ENCODE measurements around the gene GATA1. TPM values are rescaled to one million over a fixed set of nuclear protein-coding genes. Genes with fewer than 3 reads are reported as not detected.

Gene GATA1
- total RNA-seq, 1 donor from 2014 or later = not detected

GRCh38 chrX:48835524-48836329, 49.3 kb downstream of the GATA1 start, which contains the start of gene PCSK1N:
TSS of gene PCSK1N (minus strand) at chrX:48835610. CDS start at chrX:48835532, 78 bp downstream.
- TF ChIP-seq CTCF (IDR thresholded peaks at IDR 0.05; ENCODE audit: partially characterized antibody, unreplicated experiment) = no peak
- H3K36me3 Mint-ChIP-seq (ENCODE audit: unreplicated experiment) = no peaks in the 10 kb centered on the region
- peaks cover 9% of the 10 kb centered on the region for H3K27me3 Mint-ChIP-seq (ENCODE audit: unreplicated experiment)
- peak; percentile 38 for DNase-seq
- peak within 1 kb of the TSS; percentile 97 for H3K4me3 Mint-ChIP-seq (ENCODE audit: unreplicated experiment)
- H3K9me3 Mint-ChIP-seq (ENCODE audit: unreplicated experiment) = peaks cover 6% of the 10 kb centered on the region
- peak within 1 kb of the TSS; percentile 93 for H3K27ac Mint-ChIP-seq (ENCODE audit: unreplicated experiment)
- H3K4me1 Mint-ChIP-seq (ENCODE audit: low read depth, unreplicated experiment) = peaks cover 6% of the 10 kb centered on the region

- H3K27me3 Mint-ChIP-seq (ENCODE audit: unreplicated experiment) = peaks cover 4% of the 10 kb centered on the region
- H3K9me3 Mint-ChIP-seq (ENCODE audit: unreplicated experiment) = peaks cover 3% of the 10 kb centered on the region
- H3K27ac Mint-ChIP-seq (ENCODE audit: unreplicated experiment) = no peak overlapping the region
- H3K4me3 Mint-ChIP-seq (ENCODE audit: unreplicated experiment) = no peak overlapping the region
- H3K36me3 Mint-ChIP-seq (ENCODE audit: unreplicated experiment) = no peaks in the 10 kb centered on the region
- H3K4me1 Mint-ChIP-seq (ENCODE audit: low read depth, unreplicated experiment) = peaks cover 3% of the 10 kb centered on the region
- no peak for DNase-seq
- no peak for TF ChIP-seq CTCF (IDR thresholded peaks at IDR 0.05; ENCODE audit: partially characterized antibody, unreplicated experiment)
These were observed 53.3 kb downstream of the GATA1 start for GRCh38 chrX:48839686-48840085.

Other genes with a start within 250 kb of the GATA1 start
- gene TBC1D25, start 246.9 kb upstream of the GATA1 start, total RNA-seq (ENCODE audit: unreplicated experiment) = 34.3 TPM
- gene RBM3, start 212.1 kb upstream of the GATA1 start, total RNA-seq (ENCODE audit: unreplicated experiment) = 294 TPM
- 70.4 TPM for gene WDR13, start 189.1 kb upstream of the GATA1 start, total RNA-seq (ENCODE audit: unreplicated experiment)
- 2.6 TPM for gene WAS, start 102.8 kb upstream of the GATA1 start, total RNA-seq (ENCODE audit: unreplicated experiment)
- gene SUV39H1, start 89.9 kb upstream of the GATA1 start, total RNA-seq (ENCODE audit: unreplicated experiment) = 4.7 TPM
- not detected for gene GLOD5, start 24.8 kb upstream of the GATA1 start, total RNA-seq (ENCODE audit: unreplicated experiment)
- gene HDAC6, start 15.5 kb downstream of the GATA1 start, total RNA-seq (ENCODE audit: unreplicated experiment) = 264 TPM
- not detected for gene ERAS, start 39.9 kb downstream of the GATA1 start, total RNA-seq (ENCODE audit: unreplicated experiment)
- 127 TPM for gene PCSK1N, start 49.0 kb downstream of the GATA1 start, total RNA-seq (ENCODE audit: unreplicated experiment)
- 71.8 TPM for gene TIMM17B, start 111.2 kb downstream of the GATA1 start, total RNA-seq (ENCODE audit: unreplicated experiment)
- 120 TPM for gene PQBP1, start 111.3 kb downstream of the GATA1 start, total RNA-seq (ENCODE audit: unreplicated experiment)
- 22.1 TPM for gene SLC35A2, start 125.1 kb downstream of the GATA1 start, total RNA-seq (ENCODE audit: unreplicated experiment)
- 16.5 TPM for gene PIM2, start 132.4 kb downstream of the GATA1 start, total RNA-seq (ENCODE audit: unreplicated experiment)
- 68.3 TPM for gene OTUD5, start 171.0 kb downstream of the GATA1 start, total RNA-seq (ENCODE audit: unreplicated experiment)
- 7.2 TPM for gene KCND1, start 185.3 kb downstream of the GATA1 start, total RNA-seq (ENCODE audit: unreplicated experiment)
- 129 TPM for gene GRIPAP1, start 215.7 kb downstream of the GATA1 start, total RNA-seq (ENCODE audit: unreplicated experiment)